PC-3 (cell line): ENCODE data around the gene ALG6. TPM values are rescaled to one million over a fixed set of nuclear protein-coding genes. Genes with fewer than 3 reads are reported as not detected.

Experiments used
- ATAC-seq: fragments of 200-7000 bp; cut with Tn5 transposase; 2 replicates; pipeline ENCODE4 v1.9.1; 2020; ENCODE audit warnings: mild to moderate bottlenecking, moderate library complexity
- BruUV-seq: library from RNA; stranded (reverse); fragments of 400-500 nt; replicated peaks from 2 replicates; lab custom pipeline; 2021; lab: Mats Ljungman, UMichigan
- CTCF ChIA-PET: fragments of 300-600 bp; sonication (Branson Sonifier 250); formaldehyde crosslinking; loops from one replicate; lab custom pipeline; 2022; ENCODE audit warnings: antibody characterized with exemption; lab: Charles Lee
- POLR2A ChIA-PET: fragments of 300-600 bp; sonication (Branson Sonifier 250); formaldehyde crosslinking; loops from one replicate; lab custom pipeline; 2022; ENCODE audit warnings: antibody characterized with exemption; ENCODE audit not compliant: unreplicated experiment; lab: Charles Lee
- DNase-seq: peaks from one replicate; pipeline ENCODE4 v3.0.0-alpha.2; 2015
- H2AFZ ChIP-seq: fragments of 300-600 bp; sonication (generic); 2 replicates; pipeline ENCODE4 v1.6.0; 2016; ENCODE audit warnings: antibody characterized with exemption, low read length
- H3F3A ChIP-seq: fragments of 300-600 bp; sonication (generic); one replicate; pipeline ENCODE4 v1.6.0; 2017; ENCODE audit warnings: antibody characterized with exemption, low read length, control low read depth, mild to moderate bottlenecking; ENCODE audit not compliant: unreplicated experiment
- H3K27ac ChIP-seq: fragments of 300-600 bp; sonication (generic); 2 replicates; pipeline ENCODE4 v1.5.1; 2016; ENCODE audit warnings: mild to moderate bottlenecking, low read length
- H3K27me3 ChIP-seq: fragments of 300-600 bp; sonication (generic); 2 replicates; pipeline ENCODE4 v1.6.1; 2016; ENCODE audit warnings: low read length, mixed read lengths
- H3K36me3 ChIP-seq: fragments of 300-600 bp; sonication (generic); 2 replicates; pipeline ENCODE4 v1.6.1; 2016; ENCODE audit warnings: low read depth, mixed run types, low read length, mixed read lengths
- H3K4me1 ChIP-seq: fragments of 300-600 bp; sonication (generic); 2 replicates; pipeline ENCODE4 v1.5.1; 2016; ENCODE audit warnings: low read length; ENCODE audit not compliant: insufficient read depth
- H3K4me2 ChIP-seq: fragments of 300-600 bp; sonication (generic); 2 replicates; pipeline ENCODE4 v1.6.0; 2016; ENCODE audit warnings: low read length
- H3K4me3 ChIP-seq: fragments of 300-600 bp; sonication (generic); 2 replicates; pipeline ENCODE4 v1.5.1; 2016; ENCODE audit warnings: mild to moderate bottlenecking, low read length, mixed read lengths
- H3K79me2 ChIP-seq: fragments of 300-600 bp; sonication (generic); 2 replicates; pipeline ENCODE4 v1.6.1; 2017; ENCODE audit warnings: low read length, mixed read lengths
- H3K9ac ChIP-seq: fragments of 300-600 bp; sonication (generic); 2 replicates; pipeline ENCODE4 v1.6.0; 2016; ENCODE audit warnings: mild to moderate bottlenecking, low read length
- H3K9me2 ChIP-seq: fragments of 300-600 bp; sonication (generic); replicated peaks from 2 replicates; pipeline ENCODE4 v1.6.1; 2016; ENCODE audit warnings: mixed run types, low read length, mixed read lengths
- H3K9me3 ChIP-seq: fragments of 300-600 bp; sonication (generic); 2 replicates; pipeline ENCODE4 v1.6.1; 2016; ENCODE audit warnings: low read length, mixed read lengths
- H4K20me1 ChIP-seq: fragments of 300-600 bp; sonication (generic); 2 replicates; pipeline ENCODE4 v1.6.1; 2016; ENCODE audit warnings: low read length, mixed read lengths
- EZH2 ChIP-seq: fragments of 300-600 bp; sonication (generic); IDR thresholded peaks from one replicate; pipeline ENCODE4 v1.6.1; 2017; ENCODE audit warnings: antibody characterized with exemption, mild to moderate bottlenecking, low read length; ENCODE audit not compliant: unreplicated experiment
- EZH2phosphoT487 ChIP-seq: fragments of 300-600 bp; sonication (generic); IDR thresholded peaks from 2 replicates; pipeline ENCODE4 v1.6.1; 2018; ENCODE audit warnings: mild to moderate bottlenecking, antibody characterized with exemption, low read length, borderline replicate concordance
- intact Hi-C: fragments of 100-400 bp; cut with micrococcal nuclease; formaldehyde crosslinking; loops from 2 replicates; pipeline ENCODE4 v1.9.0; 2023
- total RNA-seq: library from RNA; depleted of rRNA; stranded (reverse); fragments of >200 nt; gene quantifications from 2 replicates; pipeline ENCODE4 v1.2.3, GENCODE V29; 2014
- TF ChIP-seq, protein P1 (sequence below): fragments of 300-600 bp; sonication (generic); conservative IDR thresholded peaks from 2 replicates; pipeline ENCODE4 v1.5.1; 2017; ENCODE audit warnings: antibody characterized with exemption, low read depth, mild to moderate bottlenecking, low read length

Gene ALG6
- total RNA-seq, 1 experiment from 2014 or later: 17.3 TPM

- Histone ChIP-seq H3K9me2 (no peaks in the 10 kb centered on the region), H3K27ac (no peak overlapping the region), H3K4me3 (no peak overlapping the region), H4K20me1 (no peaks in the 10 kb centered on the region), H3K36me3 (peaks cover 2% of the 10 kb centered on the region; the same call in 1 of the 2 replicates), H3K9ac (no peak overlapping the region), H2AFZ (no peak overlapping the region), H3F3A (no peaks in the 10 kb centered on the region), H3K27me3 (no peaks in the 10 kb centered on the region), H3K9me3 (no peaks in the 10 kb centered on the region), H3K4me2 (no peak overlapping the region), H3K4me1 (no peaks in the 10 kb centered on the region), H3K79me2 (no peaks in the 10 kb centered on the region)
- TF ChIP-seq EZH2 (no peak), EZH2phosphoT487 (no peak)
- TF ChIP-seq, protein P1, sequence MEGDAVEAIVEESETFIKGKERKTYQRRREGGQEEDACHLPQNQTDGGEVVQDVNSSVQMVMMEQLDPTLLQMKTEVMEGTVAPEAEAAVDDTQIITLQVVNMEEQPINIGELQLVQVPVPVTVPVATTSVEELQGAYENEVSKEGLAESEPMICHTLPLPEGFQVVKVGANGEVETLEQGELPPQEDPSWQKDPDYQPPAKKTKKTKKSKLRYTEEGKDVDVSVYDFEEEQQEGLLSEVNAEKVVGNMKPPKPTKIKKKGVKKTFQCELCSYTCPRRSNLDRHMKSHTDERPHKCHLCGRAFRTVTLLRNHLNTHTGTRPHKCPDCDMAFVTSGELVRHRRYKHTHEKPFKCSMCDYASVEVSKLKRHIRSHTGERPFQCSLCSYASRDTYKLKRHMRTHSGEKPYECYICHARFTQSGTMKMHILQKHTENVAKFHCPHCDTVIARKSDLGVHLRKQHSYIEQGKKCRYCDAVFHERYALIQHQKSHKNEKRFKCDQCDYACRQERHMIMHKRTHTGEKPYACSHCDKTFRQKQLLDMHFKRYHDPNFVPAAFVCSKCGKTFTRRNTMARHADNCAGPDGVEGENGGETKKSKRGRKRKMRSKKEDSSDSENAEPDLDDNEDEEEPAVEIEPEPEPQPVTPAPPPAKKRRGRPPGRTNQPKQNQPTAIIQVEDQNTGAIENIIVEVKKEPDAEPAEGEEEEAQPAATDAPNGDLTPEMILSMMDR: no peak
- ATAC-seq: no peak
- DNase-seq: no peak
- POLR2A ChIA-PET: no interaction called here
- CTCF ChIA-PET: no interaction called here
- no TSS peak for BruUV-seq
- intact Hi-C loops: no loop called here
Observed at GRCh38 chr1:63379583-63379982, 12.2 kb downstream of the ALG6 start.

DNA sequence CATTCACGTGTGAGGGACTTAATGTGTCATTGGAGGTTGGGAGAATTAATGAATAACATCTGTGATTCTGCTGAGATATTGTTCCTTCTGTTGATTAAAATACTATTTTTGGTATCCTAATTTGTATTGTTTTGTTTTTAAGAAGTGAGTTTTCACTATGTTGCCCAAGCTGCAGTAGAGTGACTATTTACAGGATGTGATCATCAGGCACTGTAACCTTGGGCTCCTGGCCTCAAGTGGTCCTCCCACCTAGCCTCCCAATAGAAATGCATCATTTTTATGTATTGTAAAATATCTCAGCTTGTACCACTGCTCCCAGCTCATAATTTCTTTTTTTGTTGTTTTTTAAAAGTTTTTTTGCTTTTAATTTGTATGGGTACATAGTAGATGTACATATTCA is 14.3 kb downstream of the ALG6 start:
- DNase-seq (no peak), ATAC-seq (no peak)
- BruUV-seq: no TSS peak
- no peaks in the 10 kb centered on the region for H3K27me3 ChIP-seq
- H3K4me1 ChIP-seq: no peaks in the 10 kb centered on the region
- H3K4me3 ChIP-seq: no peak overlapping the region
- no peak overlapping the region for H3K9ac ChIP-seq
- intact Hi-C loops: no loop called here
- H3K79me2 ChIP-seq: peaks cover 2% of the 10 kb centered on the region; the same call in 1 of the 2 replicates
- H4K20me1 ChIP-seq: no peaks in the 10 kb centered on the region
- ChIA-PET POLR2A (no interaction called here), CTCF (no interaction called here)
- H3K36me3 ChIP-seq: peaks cover 2% of the 10 kb centered on the region; the same call in 1 of the 2 replicates
- no peaks in the 10 kb centered on the region for H3K9me3 ChIP-seq
- no peaks in the 10 kb centered on the region for H3F3A ChIP-seq
- no peak overlapping the region for H2AFZ ChIP-seq
- no peaks in the 10 kb centered on the region for H3K9me2 ChIP-seq
- H3K4me2 ChIP-seq: no peak overlapping the region
- TF ChIP-seq, protein P1: no peak
- TF ChIP-seq EZH2: no peak
- TF ChIP-seq EZH2phosphoT487: no peak
- no peak overlapping the region for H3K27ac ChIP-seq

DNA sequence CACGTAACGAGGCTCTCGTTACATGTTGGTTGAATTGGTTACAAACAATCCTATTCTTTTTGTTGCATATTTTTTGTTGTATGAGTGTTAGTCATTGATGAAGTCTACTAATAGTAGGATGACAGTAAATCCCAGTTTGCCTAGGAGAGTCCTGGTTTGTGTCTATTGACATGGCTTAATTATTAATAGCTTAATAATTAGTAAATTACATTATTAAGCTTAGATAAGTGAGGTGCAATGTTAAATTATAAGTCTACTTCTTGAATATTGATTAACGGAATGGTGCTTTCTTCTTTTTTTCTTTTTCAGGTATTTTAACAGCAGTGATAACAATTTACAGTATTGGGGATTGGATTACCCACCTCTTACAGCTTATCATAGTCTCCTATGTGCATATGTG is 34.5 kb downstream of the ALG6 start:
- Histone ChIP-seq H3K4me3 (no peak overlapping the region), H2AFZ (no peak overlapping the region), H3F3A (no peaks in the 10 kb centered on the region), H3K4me1 (peaks cover 24% of the 10 kb centered on the region), H3K9me3 (no peaks in the 10 kb centered on the region), H3K27me3 (no peaks in the 10 kb centered on the region), H3K4me2 (no peak overlapping the region), H3K27ac (no peak overlapping the region), H4K20me1 (no peaks in the 10 kb centered on the region), H3K36me3 (0 out of 2 replicates have a peak, but pooled peaks cover 3% of the 10 kb centered on the region), H3K9me2 (no peaks in the 10 kb centered on the region), H3K9ac (no peak overlapping the region), H3K79me2 (no peaks in the 10 kb centered on the region)
- CTCF ChIA-PET: no interaction called here
- TF ChIP-seq, protein P1: no peak
- TF ChIP-seq EZH2 (no peak), EZH2phosphoT487 (no peak)
- DNase-seq: no peak
- BruUV-seq: no TSS peak
- ATAC-seq: no peak
- POLR2A ChIA-PET: no interaction called here
- intact Hi-C loops: no loop called here
